GM19239 (cell line): Measurements from ENCODE around the gene ZNF211.

Experiments
- DNase-seq: peaks from one replicate; pipeline ENCODE4 v3.0.0; 2011; ENCODE audit warnings: low spot score; ENCODE audit not compliant: insufficient read length
- FAIRE-seq: peaks from 2 replicates; lab custom pipeline; 2011; peaks lifted over from hg19 to GRCh38; lab: Jason Lieb, UNC

ZNF211 gene

DNA sequence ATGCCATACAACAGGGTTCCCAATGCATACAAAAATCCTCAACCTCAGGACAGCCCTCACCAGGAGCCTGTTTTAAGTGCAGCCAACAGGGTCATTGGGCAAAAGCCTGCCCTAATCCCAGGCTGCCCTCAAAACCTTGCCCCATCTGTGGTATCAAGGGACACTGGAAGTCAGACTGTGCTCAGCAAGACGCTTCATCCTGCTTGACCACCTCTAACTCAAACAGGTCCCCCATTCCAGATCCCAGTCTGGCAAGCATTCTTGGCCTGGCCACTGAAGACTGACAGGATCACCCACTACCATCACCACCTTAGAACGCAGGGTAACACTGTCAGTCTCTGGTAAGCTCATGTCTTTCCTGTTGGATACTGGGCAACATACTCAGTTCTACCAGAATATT is 20.7 kb downstream of the ZNF211 start:
- DNase-seq (no peak), FAIRE-seq (no peak)

DNA sequence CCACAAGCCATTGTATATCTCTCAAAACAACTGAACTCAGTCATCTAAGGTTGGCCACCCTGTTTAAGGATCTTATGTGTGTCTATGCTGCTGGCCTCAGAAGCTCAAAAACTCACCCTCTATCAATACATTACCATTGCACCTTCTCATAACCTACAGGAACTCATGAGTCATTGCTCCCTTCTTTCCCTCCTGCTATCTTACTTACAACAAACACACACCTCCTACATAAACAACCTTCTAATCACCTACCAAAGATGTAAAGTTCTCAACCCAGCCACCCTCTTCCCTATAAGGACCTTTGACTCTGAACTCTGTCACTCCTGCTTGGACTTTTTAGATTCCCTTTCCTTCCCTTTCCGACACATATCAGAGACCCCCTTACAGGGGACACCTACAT is 22.5 kb downstream of the ZNF211 start:
- no peak for FAIRE-seq
- no peak for DNase-seq

DNA sequence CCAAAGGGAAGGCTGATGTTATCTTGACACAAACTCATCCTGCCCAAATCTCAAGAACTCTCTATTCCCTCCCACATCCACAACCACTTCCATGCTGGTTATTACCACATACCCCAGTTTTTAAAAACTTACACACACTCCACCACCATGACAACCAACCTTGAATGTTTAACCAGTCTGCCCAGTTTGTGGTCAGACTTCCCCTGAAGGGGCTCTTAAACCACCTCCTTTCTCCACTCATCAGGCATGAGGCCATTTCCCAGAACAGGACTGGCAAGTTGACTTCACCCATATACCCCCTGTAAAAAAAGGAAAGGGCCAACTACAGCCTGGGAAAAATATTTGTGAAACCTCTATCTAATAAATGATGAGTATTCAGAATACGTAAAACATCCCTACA is 23.4 kb downstream of the ZNF211 start:
- FAIRE-seq, result no peak
- DNase-seq, result no peak

DNA sequence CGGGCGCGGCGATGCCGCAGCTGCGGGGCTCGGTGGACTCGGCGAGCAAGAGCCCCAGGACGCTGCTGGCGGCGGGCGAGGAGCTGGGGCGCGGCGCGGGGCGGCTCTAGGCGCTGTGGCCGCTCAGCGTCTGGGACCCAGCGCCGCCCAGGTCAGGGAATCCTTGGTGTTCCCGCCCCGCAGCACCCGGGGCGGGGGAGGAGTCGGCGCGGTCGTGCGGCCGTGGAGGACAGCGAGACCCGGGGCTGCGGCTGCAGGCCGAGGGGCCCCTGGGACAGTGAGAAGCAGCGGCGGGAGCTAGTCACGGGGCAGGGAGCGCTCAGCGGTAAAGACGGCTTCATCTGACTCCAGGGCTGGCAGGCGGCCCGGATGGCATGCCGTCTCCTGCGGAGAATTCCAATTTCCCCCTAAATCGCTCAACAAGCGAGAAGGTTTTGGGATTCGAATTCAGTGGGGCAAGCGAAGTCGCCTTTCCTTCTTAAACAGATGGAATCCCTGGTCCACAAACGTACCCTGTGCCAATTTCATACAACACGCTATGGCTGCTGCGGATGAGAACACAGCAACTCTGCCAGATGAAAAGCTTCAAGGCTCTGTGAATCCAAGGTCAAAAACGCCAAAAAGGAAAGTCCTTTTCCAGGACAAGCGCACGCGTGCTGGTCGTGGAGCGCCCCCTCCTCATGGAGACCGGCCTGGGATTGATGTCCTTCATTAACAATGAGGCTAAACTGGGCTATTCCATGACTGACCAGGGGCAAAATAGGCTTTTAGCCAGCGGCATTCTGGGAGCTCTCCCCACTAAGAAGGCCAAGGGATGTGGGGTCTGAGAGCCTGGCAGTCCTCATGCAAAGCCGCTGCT is 31.5 kb downstream of the ZNF211 start:
- FAIRE-seq, result no peak

DNA sequence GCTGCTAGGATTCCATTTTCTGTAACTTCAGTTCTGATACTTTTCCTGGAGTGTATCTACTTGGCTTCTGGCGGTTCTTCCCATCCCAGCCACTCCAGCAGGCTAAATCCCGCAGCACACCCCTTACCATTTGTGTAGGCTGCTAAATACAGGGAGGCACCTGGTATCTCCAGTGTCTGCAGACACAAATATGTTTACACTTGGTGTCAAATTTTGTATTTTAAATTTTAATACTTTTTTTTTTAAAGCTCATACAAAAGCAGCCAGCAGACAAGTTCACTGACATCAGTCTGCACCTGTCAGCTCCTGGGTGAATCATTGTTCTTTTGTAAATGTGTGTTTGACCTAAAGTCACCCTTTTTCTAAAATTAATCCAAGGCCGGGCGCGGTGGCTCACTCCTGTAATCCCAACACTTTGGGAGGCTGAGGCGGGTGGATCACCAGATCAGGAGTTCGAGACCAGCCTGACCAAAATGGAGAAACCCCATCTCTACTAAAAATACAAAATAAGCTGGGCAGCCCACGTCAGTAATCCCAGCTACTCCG is 32.4 kb downstream of the ZNF211 start:
- DNase-seq, result no peak
- no peak for FAIRE-seq

More for the DNA sequence above, 31.5 kb downstream of the ZNF211 start:
- DNase-seq, result no peak

DNA sequence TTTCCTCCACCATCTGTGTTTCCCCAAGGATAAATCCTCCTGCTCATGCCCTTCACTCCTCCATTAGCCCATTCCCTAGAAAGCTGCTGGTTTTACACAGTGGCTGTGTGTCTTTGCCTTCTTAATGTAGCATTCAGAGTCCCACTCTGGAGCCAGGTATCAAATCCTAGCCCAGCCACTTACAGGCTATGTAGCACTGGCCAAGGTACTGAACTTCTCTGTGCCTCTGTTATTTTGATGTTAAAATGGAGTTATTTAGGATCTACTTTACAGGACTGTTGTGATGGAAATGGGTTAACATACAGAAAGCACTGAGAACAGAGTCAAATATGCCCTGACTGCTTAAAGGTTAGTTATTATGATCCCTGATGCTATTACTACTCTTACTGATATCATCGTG is 34.3 kb downstream of the ZNF211 start:
- DNase-seq (no peak), FAIRE-seq (no peak)

DNA sequence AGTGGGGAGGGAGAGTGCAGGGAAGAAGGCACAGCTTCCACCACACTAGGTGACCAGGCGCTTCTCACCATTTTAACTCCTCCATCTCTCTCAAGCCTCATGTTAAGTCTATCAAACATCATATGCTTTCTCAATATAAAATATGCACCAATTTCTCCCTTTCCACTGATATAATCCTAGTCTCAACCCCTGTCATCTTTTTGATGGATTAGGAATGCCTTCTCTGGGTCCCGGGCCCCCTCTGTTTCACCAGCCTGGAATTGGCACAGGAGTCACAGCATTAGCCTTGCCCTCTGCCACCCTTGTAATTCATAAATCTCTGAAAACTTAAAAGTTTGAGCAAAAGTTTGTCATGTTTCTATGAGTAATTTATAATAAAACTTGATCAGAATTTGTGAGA is 35.7 kb downstream of the ZNF211 start, which contains the start of gene ZSCAN4:
Gene ZSCAN4, plus strand, starts transcription at position 301 of the 400 bp plus-strand sequence. CDS start 7,211 bp downstream, outside the sequence.
- no peak for FAIRE-seq
- DNase-seq, result no peak

DNA sequence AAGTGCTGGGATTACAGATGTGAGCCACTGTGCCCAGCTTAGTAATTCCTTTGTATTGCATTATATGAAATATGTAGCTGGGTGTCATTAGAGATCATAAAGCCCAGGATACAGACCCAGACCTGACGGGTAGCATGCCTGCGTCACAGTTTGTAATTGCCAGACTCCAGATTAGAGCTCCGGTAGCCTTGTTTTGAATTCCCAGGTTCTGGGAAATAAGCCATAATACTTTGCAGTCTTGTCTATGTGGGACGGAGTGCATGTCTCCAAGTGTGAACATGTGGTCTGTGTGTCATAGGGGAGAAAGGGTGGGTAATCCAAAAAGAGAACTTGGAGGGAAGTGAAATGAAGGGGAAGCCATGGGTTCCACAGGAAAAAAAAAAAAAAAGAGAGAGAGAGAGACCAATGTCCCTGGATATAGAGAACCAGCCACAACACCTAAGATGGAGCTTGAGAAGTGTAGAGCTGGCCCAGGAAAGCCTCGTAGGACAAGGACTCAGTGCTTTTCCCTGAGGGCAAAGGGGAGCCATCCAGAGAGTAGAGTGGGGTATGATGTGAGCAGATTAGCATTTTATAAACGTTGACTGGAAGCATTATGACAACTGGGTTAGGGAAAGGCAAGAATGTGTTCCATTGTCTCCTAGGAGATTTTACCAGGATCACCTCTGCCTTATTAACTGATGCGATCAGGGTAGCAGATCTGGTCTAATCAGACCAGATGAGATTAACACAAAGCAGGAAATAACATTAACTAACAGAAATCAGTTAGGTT is 38.3 kb downstream of the ZNF211 start:
- FAIRE-seq, result no peak
- no peak for DNase-seq

DNA sequence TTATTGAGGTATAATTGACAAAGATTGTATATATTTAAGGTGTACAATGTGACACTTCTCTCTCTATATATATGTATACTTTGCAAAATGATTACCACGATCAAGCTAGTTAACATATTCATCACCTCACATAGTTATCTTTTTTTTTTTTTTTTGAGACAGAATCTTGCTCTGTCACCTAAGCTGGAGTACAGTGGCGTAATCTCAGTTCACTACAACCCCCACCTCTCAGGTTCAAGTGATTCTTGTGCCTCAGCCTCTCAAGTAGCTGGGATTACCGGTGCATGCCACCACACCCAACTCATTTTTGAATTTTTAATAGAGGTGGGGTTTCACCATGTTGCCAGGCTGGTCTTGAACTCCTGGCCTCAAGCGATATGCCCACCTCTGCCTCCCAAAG is 39.5 kb downstream of the ZNF211 start:
- DNase-seq (no peak), FAIRE-seq (no peak)

DNA sequence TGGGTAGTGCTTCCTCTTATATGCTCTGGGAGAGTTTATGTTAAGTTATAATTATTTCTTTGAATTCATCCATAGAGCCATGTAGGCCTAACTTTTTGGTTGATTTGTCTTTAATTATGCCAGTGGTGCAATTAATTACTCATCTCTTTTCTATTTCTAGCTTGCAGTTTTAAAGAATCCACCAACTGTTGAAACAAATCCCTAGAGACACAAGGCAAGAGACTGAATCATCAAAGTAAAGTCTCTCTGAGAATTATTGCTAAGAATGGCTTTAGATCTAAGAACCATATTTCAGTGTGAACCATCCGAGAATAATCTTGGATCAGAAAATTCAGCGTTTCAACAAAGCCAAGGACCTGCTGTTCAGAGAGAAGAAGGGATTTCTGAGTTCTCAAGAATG is 42.9 kb downstream of the ZNF211 start:
- FAIRE-seq, result no peak
- DNase-seq, result no peak

DNA sequence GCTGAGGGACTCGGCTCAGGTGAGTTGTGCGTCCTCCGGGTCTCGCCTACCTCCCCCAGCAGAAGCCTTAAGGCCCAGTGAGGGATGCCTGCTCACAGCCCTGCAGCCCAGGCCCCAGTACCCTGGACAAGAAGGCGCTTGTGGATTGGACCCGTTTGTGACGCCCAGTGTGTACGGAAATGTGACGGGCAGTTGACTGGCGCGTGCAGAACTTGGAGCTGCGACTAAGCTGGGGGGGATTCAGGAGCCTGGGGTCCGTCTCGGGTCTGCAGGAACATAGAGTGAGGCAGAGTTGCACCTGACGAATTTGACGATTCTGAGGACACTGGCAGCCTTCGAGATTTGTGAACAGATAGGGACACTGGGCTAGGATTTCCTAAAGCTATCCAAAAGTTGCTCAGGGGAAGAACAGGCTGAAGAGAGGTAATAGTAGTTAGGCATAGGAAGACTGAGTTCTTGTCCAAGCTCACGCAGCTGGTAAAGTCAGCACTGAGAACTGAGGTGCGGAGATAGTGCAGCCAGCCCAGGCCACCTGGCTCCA is 49.3 kb downstream of the ZNF211 start:
- no peak for FAIRE-seq
- DNase-seq, result no peak

DNA sequence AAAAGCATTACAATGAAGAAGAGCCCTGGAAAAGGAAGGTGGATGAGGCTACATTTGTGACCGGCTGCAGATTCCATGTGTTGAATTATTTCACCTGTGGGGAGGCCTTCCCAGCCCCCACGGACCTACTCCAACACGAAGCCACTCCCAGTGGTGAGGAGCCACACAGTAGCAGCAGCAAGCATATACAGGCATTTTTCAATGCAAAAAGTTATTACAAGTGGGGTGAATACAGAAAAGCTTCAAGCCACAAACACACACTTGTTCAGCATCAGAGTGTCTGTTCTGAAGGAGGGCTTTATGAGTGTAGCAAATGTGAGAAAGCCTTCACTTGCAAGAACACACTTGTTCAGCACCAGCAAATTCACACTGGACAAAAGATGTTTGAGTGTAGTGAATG is 53.8 kb downstream of the ZNF211 start:
- DNase-seq (no peak), FAIRE-seq (no peak)

DNA sequence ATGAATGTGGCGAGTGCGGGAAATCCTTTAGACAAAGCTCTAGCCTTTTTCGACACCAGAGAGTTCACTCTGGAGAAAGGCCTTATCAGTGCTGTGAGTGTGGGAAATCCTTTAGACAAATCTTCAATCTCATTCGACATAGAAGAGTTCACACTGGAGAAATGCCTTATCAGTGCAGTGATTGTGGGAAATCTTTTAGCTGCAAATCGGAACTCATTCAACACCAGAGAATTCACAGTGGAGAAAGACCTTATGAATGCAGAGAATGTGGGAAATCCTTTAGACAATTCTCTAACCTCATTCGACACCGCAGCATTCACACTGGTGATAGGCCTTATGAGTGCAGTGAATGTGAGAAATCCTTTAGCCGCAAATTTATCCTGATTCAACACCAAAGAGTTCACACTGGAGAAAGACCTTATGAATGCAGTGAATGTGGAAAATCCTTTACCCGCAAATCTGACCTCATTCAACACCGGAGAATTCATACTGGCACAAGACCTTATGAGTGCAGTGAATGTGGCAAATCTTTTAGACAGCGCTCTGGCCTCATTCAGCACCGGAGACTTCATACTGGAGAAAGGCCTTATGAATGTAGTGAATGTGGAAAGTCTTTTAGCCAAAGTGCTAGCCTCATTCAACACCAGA is 54.5 kb downstream of the ZNF211 start:
- no peak for DNase-seq
- FAIRE-seq, result no peak

DNA sequence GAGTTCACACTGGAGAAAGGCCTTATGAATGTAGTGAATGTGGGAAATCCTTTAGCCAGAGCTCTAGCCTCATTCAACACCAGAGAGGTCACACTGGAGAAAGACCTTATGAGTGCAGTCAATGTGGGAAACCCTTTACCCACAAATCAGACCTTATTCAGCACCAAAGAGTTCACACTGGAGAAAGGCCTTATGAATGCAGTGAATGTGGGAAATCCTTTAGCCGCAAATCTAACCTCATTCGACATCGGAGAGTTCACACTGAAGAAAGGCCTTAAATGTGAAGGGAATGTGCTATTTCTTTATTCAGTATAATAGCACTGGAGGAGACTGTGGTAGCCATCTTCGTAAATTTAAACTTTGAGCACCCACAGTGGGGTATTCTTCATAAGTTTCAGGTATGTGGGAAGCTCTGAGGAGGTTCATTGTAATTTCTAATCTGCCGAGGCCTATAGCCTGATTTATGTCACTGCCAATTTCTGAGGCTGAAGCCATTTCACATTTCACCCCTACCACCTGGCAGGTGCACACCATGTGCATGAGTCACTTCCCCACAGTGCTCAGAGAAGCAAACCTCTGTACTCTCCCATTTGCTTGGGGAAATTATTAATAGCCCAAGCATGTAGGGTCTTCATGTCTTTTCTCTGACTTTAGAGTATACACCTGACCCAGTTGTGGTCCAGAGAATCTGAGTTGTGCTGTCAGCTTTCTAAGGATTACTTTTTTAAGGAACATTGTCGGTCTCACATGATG is 55.2 kb downstream of the ZNF211 start:
- DNase-seq (no peak), FAIRE-seq (no peak)

DNA sequence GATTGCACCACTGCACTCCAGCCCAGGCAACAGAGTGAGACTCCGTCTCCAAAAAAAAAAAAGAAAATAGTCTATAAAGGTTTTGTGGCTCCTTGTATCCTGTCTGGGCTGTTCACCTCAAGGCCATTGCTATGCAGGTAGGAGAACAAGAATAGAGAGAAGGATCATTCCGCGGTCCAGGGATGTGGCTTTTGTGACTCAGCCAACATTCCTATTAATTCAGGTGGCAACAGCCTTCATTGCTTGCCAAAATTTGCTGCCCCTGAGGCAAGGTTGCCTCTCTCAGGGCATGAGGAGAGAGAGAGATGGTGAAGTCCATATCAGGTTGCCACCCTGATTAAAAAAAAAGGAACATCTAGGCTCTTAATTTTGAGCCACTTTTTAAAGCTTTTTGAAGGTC is 56.8 kb downstream of the ZNF211 start:
- no peak for DNase-seq
- FAIRE-seq, result no peak
